SH-SY5Y (cell line): ENCODE measurements around the gene ZNF593OS.

ENCODE experiments used
- GATA2 ChIP-seq: IDR thresholded peaks from 2 replicates; pipeline ENCODE4 v1.6.1; 2011; ENCODE audit warnings: mild to moderate bottlenecking, low read depth, low read length
- GATA3 ChIP-seq: IDR thresholded peaks from 2 replicates; pipeline ENCODE4 v1.6.1; 2011; ENCODE audit warnings: low read depth, mild to moderate bottlenecking, low read length, moderate library complexity

ZNF593OS gene

GRCh38 chr1:26156285-26157038 is 15.2 kb downstream of the ZNF593OS start:
- TF ChIP-seq GATA3 = no peak
- no peak for TF ChIP-seq GATA2

DNA sequence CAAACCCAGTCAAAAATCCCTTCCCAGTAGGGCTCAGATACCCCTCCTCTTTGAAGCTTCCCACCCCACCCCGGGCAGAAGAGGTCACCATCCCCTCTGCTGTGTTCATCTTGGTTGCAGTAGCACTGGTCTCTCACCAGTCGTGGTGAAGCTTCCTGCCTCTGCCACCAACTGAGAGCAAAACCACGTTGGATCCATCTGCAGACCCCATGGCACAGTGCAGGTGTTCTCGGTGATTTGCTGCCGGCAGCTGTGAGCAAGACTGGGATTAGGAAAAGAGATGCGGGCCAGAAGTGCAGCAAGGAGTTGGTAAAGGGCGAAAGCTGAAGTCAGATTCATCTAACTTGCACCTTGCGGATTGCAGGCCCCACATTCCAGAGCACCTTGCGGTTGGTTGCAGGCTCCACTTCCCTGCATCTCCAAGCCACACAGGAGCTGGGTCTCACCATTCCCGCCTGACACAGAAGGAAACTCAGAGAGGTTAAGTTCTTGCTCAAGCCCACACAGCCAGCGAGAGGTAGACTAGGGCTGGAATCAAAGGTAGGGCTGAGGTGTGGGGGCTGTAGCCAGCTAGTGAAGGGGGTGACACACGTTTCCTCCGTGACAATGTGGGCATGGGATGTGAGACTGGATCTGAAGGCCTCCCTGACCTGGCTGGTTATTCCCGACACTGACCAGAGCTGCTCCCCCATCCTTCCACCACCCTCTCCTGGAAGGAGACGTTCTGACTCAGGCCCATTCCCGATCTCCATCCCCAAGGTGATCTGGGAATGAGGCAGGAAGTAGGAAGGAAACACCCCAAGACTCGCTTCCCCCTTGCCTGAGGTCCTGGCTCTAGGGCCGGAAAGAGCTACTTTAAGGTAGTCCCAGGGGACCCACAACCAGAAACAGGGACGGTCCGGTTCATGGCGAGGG is 16.0 kb downstream of the ZNF593OS start:
- TF ChIP-seq GATA2 = no peak
- no peak for TF ChIP-seq GATA3

DNA sequence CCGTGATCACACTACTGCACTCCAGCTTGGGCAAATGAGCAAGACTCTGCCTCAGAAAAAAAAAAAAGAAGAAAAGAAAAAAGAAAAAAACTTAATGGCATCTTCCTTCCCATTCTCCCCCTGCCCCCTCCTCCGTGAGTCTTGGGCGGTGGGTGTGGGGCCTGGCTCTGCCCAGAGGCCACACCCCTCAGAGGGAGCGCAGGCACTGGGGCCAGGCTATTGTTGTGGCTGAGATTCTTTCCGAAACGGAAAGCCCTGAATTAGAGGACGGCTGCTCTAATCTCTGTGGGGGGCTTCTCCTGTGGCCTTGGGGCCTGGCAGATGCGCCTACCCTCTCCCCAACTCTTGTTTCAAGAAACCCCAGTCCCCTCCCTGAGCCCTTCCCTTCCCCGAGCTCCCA is 16.9 kb downstream of the ZNF593OS start:
- TF ChIP-seq GATA3 (no peak), GATA2 (no peak)

DNA sequence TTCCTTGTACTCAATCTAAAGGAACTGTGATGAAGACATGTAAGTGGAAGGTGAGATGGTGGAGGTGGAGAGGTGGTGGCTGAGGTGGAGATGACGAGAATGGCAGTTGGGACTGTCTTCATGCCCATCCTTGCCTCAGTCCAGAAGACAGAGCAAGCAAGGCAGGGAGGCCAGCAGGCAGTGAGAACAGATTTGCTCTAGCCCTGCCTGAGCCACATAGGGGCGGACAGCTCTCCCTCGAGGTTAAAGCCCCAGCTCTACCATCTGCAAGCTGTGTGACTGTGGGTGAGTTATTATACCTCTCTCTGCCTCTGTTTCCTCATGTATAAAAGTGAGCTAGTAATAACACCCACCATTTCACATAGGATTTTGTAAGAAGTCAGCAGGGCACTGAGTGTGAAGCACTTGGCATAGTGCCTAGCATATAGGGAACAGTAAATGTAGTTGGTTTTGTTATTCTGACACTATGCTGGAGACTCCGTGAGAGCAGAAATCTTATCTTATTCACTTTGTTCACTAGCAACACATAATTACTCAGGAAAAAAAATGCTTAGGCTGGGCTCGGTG is 17.6 kb downstream of the ZNF593OS start:
- no peak for TF ChIP-seq GATA2

- no peak for TF ChIP-seq GATA3
- TF ChIP-seq GATA2 = no peak
These were observed 22.7 kb downstream of the ZNF593OS start for GRCh38 chr1:26148887-26149286.

DNA sequence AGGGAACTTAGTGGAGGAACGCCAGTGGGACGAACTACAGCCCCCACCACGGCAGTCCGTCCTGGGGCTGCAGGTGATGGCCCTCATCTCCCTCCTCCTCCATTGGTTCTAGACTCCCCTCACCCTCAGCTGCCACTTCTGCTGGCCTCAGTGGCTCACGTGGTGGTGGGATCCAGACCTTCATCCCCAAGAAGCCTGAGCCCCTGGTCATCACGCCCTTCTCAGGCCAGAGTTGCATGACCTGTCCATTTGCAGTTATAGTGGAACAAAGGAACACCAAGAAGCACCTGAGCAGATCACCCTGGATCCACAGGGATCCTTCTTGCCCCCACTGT is 25.7 kb downstream of the ZNF593OS start:
- no peak for TF ChIP-seq GATA2
- no peak for TF ChIP-seq GATA3

DNA sequence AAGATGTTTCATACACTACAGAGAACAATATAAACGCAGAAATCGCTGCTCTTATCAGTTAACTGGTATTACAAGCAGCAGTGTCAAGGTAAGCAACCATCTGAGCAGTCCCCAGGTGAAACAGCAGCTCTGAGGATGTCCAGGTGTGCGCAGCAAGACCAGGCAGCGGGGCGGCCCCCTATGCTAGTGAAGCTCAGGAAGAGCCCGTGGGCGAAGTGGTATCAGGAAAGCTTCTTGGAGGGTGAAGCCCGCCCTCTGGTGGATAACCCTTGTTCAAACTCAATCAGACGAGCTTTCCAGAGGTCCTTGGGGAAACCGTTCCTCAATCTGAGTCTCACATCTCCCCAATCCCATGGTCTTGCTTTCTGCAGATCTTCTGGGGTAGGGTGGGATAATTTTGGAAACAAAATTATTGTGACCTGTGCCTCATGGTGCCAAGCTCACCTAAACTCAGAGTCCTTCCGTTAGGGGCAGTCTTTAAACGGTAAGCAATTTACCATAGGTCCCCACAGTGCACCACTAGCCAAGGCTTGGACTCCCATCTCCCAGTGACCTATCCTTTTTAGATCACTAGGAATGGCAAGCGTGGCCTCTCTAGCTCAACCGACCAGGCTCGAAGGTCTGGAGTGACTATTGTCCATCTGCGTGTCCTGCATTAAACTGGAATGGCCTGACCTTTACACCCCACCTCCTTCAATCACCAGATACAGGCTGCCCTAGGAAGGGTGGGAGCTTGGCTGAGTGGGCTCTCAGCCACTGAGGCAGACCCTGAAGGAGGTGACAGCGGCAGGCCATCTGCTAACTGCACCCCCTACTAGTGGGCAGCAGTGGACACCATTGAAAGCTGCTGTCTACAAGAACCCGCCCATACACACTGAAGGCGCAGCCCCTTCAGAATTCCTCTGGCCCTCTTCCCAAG is 26.3 kb downstream of the ZNF593OS start:
- TF ChIP-seq GATA3 (no peak), GATA2 (no peak)

DNA sequence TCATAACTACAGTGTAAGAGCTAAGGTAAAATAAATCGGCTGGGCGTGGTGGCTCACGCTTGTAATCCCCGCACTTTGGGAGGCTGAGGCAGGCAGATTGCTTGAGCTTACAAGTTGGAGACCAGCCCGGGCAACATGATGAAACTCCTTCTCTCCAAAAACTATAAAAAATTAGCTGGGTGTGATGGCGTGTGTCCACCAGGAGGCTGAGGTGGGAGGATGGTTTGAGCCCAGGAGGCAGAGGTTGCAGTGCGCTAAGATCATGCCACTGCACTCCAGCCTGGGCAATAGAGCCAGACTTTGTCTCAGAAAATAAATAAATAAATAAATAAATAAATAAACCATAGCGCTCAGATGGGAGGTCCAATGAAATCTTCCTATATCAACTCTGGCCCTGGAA is 29.5 kb downstream of the ZNF593OS start:
- no peak for TF ChIP-seq GATA3
- no peak for TF ChIP-seq GATA2

DNA sequence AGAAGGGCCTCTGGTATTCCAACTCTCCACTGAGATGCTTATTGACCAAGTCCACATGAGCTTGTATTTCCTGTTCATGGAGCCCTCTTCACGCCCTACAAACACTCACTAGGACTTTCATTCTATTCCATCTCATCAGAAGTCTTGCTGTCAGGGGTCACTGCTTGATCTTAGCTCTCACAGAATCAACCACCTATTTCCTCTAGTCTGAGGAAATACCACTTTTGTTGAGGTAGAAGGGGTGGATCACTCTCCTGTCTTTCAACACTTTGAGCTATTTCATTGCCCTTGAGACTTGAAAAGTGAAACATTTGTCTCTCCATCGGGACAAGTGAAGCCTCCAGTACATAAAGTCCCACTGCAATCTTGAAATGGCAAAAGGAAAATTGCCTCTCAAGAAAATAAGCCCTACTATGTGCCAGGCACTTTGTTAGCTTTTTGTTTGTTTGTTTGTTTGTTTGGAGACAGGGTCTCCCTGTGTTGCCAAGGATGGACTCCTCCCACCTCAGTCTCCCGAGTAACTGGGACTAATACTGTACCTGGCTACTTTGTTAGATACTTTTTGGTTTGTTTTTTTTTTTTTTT is 32.6 kb downstream of the ZNF593OS start:
- TF ChIP-seq GATA2 = no peak
- no peak for TF ChIP-seq GATA3

- TF ChIP-seq GATA3 (no peak), GATA2 (no peak)
These were observed 37.2 kb downstream of the ZNF593OS start for GRCh38 chr1:26134466-26134865.

- TF ChIP-seq GATA2 (no peak), GATA3 (no peak)
These were observed 38.8 kb downstream of the ZNF593OS start for GRCh38 chr1:26132834-26133167.

DNA sequence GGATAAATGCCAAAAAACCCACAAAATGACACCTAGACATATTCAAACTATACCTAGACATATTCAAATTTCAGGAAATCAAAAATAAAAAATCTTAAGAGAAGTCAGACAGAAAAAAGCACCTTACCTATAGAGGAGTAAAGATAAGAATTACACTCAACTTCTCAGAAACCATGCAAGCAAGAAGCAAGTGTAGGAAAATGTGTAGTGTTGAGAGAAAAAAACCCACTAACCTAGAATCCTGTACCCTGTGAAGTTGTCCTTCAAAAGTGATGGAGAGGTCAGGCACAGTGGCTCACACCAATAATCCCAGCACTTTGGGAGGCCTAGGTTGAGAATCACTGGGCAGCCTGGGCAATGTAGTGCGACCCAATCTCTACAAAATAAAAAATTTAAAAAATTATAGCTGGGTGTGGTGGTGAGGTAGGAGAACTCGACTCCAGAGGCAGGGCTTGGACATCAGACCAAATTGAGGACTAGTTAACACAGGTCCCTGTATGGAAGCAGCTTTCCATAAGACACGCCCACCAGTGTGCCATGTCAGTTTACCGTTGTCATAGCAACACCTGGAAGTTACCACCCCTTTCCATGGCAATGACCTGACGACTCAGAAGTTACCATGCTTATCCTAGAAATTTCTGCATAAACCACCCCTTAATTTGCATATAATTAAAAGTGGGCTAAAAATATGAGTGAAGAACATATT is 39.4 kb downstream of the ZNF593OS start:
- TF ChIP-seq GATA3 = no peak
- TF ChIP-seq GATA2 = no peak

- TF ChIP-seq GATA2 (no peak), GATA3 (no peak)
These were observed 40.9 kb downstream of the ZNF593OS start for GRCh38 chr1:26130695-26131094.
